Right renal pelvis (tissue), 4 donors: ENCODE data around the gene AASS. TPM values are rescaled to one million over a fixed set of nuclear protein-coding genes. Genes with fewer than 3 reads are reported as not detected.

ENCODE experiments used
- DNase-seq, 4 donors: peaks; one replicate each; pipeline ENCODE4 v3.0.0-alpha.2; 2013; ENCODE audit warnings: low read depth in 4 of 4, low spot score in 3 of 4, missing footprints in 1 of 4
- polyA plus RNA-seq, 4 donors: library from polyadenylated mRNA; unstranded; fragments of 120-200 nt; gene quantifications; one replicate each; pipeline ENCODE4 v1.2.1, GENCODE V29; 2013; ENCODE audit not compliant: insufficient read length in 4 of 4

AASS gene
- polyA plus RNA-seq, 4 donors = 36.0 to 49.5 (median 44.6) TPM

DNA sequence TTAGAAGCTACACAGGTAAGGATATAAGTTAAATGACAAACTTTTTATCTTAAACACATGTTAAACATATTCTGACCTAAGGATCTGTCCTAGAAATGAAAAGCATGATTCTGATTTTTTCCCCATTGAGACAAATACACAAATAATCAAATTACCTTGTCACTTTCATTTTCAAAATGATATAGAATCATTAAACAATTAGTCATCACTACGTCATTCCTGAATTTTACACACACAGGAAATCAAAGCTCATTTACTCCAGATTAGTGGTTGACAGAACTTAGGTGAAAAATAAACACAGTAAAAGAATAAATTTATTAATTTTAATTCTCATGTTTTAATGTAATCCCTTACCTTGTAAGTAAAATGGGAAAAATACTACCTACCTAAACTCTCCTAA is 89.0 kb downstream of the AASS start:
- DNase-seq = no peak

DNA sequence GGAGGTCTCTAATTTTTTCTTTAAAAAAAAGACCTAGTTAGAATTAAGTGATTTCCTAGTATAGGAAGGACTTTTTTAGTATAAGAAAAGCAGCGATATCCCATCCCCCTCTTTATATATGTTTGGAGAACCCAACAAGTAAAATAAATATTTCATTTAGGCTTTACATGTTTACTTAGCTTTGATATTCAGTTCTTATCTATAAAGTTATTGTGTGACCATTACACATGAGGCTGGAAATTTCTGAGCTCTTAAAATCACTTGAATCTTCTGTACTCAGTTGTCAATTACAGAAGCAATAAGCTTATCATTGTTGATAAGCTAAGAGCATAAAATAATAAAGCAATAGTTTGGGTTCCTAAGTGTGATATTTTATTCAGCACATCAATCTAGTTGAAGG is 89.7 kb downstream of the AASS start:
- DNase-seq = no peak

DNA sequence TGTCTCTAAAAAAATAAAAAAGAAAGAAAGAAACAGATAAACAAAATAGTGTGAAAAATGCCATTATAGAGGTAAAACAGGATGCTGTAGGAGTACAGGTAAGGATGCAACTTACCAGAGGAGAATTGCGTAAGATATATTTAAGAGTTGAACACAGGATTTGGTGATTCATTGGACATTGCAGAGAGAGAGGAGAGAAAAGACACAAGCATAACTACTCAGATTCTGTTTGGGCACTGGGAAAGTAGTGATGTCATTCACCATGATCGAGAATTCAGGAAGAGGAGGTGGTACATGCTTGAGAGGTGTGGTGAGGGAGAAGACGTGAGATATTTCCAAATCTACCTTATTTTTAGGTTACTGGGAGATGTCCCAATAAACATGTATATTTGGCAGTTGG is 97.6 kb downstream of the AASS start:
- DNase-seq = no peak

DNA sequence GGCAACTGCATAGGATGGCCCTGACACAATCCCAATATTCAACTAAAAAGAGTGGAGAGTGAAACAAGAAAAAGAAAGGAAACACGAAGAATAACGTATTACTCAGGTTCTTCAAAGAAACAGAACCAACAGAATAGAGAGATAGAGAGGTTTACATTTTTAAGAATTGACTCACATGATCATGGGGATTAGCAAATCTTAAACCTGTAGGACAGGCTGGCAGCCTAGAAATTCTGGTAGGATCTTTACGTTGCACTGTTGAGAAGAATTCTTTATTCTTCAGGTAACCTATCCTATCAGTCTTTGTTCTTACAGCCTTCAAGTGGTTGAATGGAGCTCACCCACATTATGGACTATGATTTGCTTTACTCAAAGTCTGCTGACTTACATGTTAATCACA is 103.9 kb downstream of the AASS start:
- DNase-seq = no peak

DNA sequence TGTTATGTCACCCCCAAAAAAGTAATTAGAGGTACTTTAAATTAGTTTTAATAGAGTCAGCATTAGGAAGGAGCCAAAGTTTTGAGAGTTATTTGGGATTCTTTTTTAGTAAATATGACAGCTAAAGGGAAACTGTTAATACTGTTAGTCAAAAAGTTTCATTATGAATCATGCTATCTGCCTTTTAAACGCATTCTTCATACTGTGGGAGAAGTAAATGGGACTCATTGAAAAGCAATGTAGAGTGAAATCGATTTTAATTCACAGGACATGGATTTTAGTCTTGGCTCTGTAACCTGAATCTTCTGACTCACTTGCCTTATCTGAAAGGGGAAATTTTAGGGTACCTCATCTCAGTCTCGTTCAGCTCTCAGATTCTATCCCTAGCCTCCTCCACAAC is 105.1 kb downstream of the AASS start:
- no peak for DNase-seq

DNA sequence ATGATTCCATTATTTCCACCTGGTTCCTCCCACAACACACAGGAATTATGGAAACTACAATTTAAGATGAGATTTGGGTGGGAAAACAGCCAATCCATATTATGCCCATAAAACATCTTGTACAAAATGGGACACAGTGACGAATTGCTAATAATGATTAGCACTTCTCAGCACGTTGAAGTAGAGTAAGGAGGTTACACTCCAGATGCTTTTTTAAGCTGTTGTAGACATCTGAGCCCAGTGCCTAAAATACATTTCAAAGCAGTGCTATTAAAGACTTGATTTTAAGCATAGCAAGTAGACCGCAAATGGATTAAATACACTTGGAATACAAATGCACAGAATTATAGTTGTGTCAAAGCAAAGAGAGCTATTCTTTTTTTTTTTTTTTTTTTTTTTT is 105.9 kb downstream of the AASS start:
- no peak for DNase-seq

DNA sequence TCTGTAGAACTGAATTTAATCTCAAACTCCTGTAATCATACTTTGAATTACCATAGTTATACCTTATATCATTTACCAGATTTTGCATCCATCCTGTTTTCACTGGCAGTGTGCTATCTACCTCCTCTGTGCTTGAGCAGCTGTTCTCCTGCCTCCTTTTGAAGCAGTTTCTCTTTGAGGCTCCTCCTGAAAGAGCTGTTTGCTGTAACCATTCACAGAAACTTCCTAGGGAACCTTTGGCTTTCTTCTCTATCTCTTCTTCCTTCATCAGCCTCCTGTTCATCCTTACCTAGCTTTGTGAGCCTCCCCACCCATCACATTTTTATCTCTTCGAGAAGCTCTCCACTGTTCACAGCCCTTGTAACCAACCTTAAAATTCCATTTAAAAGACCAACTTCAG is 108.2 kb downstream of the AASS start:
- no peak for DNase-seq

DNA sequence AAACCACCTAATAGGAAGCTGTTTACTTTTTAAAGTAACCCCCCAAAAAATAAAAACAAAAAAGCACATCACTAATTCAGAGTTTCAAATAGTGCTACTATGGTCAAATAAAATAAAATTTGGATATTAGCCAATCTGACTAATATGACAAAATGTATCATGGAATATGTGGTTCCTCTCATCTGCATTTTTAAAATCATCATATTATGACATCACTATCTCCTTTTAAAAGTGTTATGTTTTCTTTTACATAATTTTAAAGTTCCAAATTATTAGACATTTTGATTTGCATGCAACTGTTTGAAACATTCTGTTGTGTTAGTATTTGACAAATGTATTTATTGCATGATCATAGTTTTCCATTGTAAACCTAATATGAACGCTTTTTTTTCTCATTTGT is 110.4 kb downstream of the AASS start:
- DNase-seq = no peak

DNA sequence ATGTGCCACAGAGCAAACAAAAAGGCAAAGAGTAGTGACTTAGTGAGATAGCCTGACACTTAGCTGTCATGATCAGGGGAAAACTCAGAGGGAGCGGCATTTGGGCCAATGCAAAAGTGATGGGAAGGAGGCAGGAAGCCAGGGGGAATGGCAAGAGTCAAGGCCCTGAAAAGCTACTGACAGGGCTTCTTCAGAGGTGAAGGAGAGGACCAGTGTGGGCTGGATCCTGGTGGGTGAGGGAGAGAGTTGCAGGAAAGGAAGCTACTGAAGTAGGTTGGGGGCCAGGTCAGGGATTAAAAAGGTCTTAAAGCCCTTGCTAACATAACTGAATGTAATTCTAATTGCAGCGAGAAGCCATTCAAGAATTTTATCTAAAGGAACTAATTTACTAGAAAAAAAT is 117.0 kb downstream of the AASS start:
- DNase-seq = no peak

Other genes starting within 250 kb of the AASS start
- not detected for gene FEZF1, start 160.5 kb upstream of the AASS start, polyA plus RNA-seq